Measurements from ENCODE around the gene UQCRFS1. TPM values are rescaled to one million over a fixed set of nuclear protein-coding genes. Genes with fewer than 3 reads are reported as not detected.

UQCRFS1 gene
- total RNA-seq (2014; rRNA removed), result 48.3 and 60.6 TPM in 2 replicates
- percentile 93 among the genes with signal in this experiment for Bru-seq, nascent RNA
- BruChase-seq, experiment 1, labeled RNA remaining after a 6-hour chase, result percentile 92 among the genes with signal in this experiment
- BruChase-seq, experiment 2, labeled RNA remaining after a 2-hour chase, result percentile 88 among the genes with signal in this experiment
- long read RNA-seq, transcript UQCRFS1-201 (2 exons, 3,475 nt), result major isoform, 166 of 168 reads
- long read RNA-seq, partial matches to known transcripts, result 2 of 168 reads
- long read RNA-seq, other reads (novel, unspliced or antisense), result 0 of 168 reads

GRCh38 chr19:29212648-29213573 is at the start of gene UQCRFS1:
UQCRFS1 (minus strand) TSS chr19:29213151; CDS start chr19:29213118, 33 bp downstream.
- ChIA-PET CTCF (no interaction called here), POLR2A (ENCODE audit: unreplicated experiment) (no interaction called here)
- peaks cover 30% of the 10 kb centered on the region for H4K20me1 ChIP-seq (ENCODE audit: low read length)
- no peaks in the 10 kb centered on the region for H3K9me2 ChIP-seq (replicated peaks; ENCODE audit: low read length)
- no peaks in the 10 kb centered on the region for H3K4me1 ChIP-seq (ENCODE audit: insufficient read depth, low read length)
- no peaks in the 10 kb centered on the region for H3F3A ChIP-seq (ENCODE audit: low read length, unreplicated experiment)
- peaks cover 3% of the 10 kb centered on the region; the same call in 1 of the 2 replicates for H3K27me3 ChIP-seq (ENCODE audit: low read length)
- DNase-seq (peak; percentile 87), ATAC-seq (peak; percentile 96)
- H3K9me3 ChIP-seq (ENCODE audit: low read length), result no peaks in the 10 kb centered on the region
- H3K9ac ChIP-seq (ENCODE audit: low read length), result peak within 1 kb of the TSS; percentile 99
- peak within 1 kb of the TSS; percentile 61 for H3K27ac ChIP-seq (ENCODE audit: low read length)
- peak within 1 kb of the TSS; percentile 95 for H2AFZ ChIP-seq (ENCODE audit: low read length)
- peaks cover 4% of the 10 kb centered on the region; the same call in 1 of the 2 replicates for H3K36me3 ChIP-seq (ENCODE audit: low read depth, low read length)
- peak within 1 kb of the TSS; percentile 86 for H3K4me3 ChIP-seq (ENCODE audit: low read length)
- no peak for TF ChIP-seq EZH2 (IDR thresholded peaks at IDR 0.05; ENCODE audit: low read length, unreplicated experiment)
- TF ChIP-seq EZH2phosphoT487 (IDR thresholded peaks at IDR 0.05; ENCODE audit: borderline replicate concordance, low read length), result no peak
- TF ChIP-seq CTCF (conservative IDR thresholded peaks at IDR 0.05; ENCODE audit: low read depth, low read length), result no peak
- H3K79me2 ChIP-seq (ENCODE audit: low read length), result peaks cover 49% of the 10 kb centered on the region
- no TSS peak for BruUV-seq (replicated peaks)
- H3K4me2 ChIP-seq (ENCODE audit: low read length), result peak within 1 kb of the TSS; percentile 92
- intact Hi-C loops (cut with micrococcal nuclease), result no loop called here

GRCh38 chr19:29262085-29262484 is 49.1 kb upstream of the UQCRFS1 start:
- no peaks in the 10 kb centered on the region for H3K9me2 ChIP-seq (replicated peaks; ENCODE audit: low read length)
- no peak overlapping the region for H3K27ac ChIP-seq (ENCODE audit: low read length)
- no peaks in the 10 kb centered on the region for H4K20me1 ChIP-seq (ENCODE audit: low read length)
- H3K79me2 ChIP-seq (ENCODE audit: low read length), result no peaks in the 10 kb centered on the region
- DNase-seq, result no peak
- H3K9ac ChIP-seq (ENCODE audit: low read length), result no peak overlapping the region
- no peak overlapping the region for H3K4me3 ChIP-seq (ENCODE audit: low read length)
- H3K27me3 ChIP-seq (ENCODE audit: low read length), result no peaks in the 10 kb centered on the region
- H3K4me2 ChIP-seq (ENCODE audit: low read length), result no peak overlapping the region
- no peaks in the 10 kb centered on the region for H3F3A ChIP-seq (ENCODE audit: low read length, unreplicated experiment)
- no peaks in the 10 kb centered on the region for H3K4me1 ChIP-seq (ENCODE audit: insufficient read depth, low read length)
- ChIA-PET POLR2A (ENCODE audit: unreplicated experiment) (no interaction called here), CTCF (no interaction called here)
- no peaks in the 10 kb centered on the region for H3K36me3 ChIP-seq (ENCODE audit: low read depth, low read length)
- intact Hi-C loops (cut with micrococcal nuclease), result no loop called here
- TF ChIP-seq EZH2phosphoT487 (IDR thresholded peaks at IDR 0.05; ENCODE audit: borderline replicate concordance, low read length), result no peak
- no peak for TF ChIP-seq CTCF (conservative IDR thresholded peaks at IDR 0.05; ENCODE audit: low read depth, low read length)
- no peak for TF ChIP-seq EZH2 (IDR thresholded peaks at IDR 0.05; ENCODE audit: low read length, unreplicated experiment)
- no peak for ATAC-seq
- no peaks in the 10 kb centered on the region for H3K9me3 ChIP-seq (ENCODE audit: low read length)
- BruUV-seq (replicated peaks), result no TSS peak
- no peak overlapping the region for H2AFZ ChIP-seq (ENCODE audit: low read length)
